Fibroblast of mammary gland (primary cell): Measurements from ENCODE around the gene TMEM123.
A peak's percentile ranks its signal among the peaks of the same experiment; 100 is the strongest.

Experiments
- DNase-seq: peaks from one replicate; pipeline ENCODE4 v3.0.0-alpha.2; 2010; ENCODE audit warnings: low read depth
- H3K4me3 ChIP-seq: 2 replicates; pipeline ENCODE4 v1.5.1; 2011; ENCODE audit warnings: low read depth, mild to moderate bottlenecking, low read length, moderate library complexity; ENCODE audit not compliant: control insufficient read depth
- TF ChIP-seq, protein P1 (sequence below): conservative IDR thresholded peaks from 2 replicates; pipeline ENCODE4 v1.5.1; 2011; ENCODE audit warnings: low read depth, low read length, inconsistent platforms; ENCODE audit not compliant: control insufficient read depth, insufficient read depth

Gene TMEM123

GRCh38 chr11:102347462-102348370 lies 104.8 kb downstream of the TMEM123 start:
- TF ChIP-seq, protein P1, sequence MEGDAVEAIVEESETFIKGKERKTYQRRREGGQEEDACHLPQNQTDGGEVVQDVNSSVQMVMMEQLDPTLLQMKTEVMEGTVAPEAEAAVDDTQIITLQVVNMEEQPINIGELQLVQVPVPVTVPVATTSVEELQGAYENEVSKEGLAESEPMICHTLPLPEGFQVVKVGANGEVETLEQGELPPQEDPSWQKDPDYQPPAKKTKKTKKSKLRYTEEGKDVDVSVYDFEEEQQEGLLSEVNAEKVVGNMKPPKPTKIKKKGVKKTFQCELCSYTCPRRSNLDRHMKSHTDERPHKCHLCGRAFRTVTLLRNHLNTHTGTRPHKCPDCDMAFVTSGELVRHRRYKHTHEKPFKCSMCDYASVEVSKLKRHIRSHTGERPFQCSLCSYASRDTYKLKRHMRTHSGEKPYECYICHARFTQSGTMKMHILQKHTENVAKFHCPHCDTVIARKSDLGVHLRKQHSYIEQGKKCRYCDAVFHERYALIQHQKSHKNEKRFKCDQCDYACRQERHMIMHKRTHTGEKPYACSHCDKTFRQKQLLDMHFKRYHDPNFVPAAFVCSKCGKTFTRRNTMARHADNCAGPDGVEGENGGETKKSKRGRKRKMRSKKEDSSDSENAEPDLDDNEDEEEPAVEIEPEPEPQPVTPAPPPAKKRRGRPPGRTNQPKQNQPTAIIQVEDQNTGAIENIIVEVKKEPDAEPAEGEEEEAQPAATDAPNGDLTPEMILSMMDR, result no peak
- DNase-seq, result peak; percentile 41
- H3K4me3 ChIP-seq, result peak overlapping the region; percentile 87

DNA sequence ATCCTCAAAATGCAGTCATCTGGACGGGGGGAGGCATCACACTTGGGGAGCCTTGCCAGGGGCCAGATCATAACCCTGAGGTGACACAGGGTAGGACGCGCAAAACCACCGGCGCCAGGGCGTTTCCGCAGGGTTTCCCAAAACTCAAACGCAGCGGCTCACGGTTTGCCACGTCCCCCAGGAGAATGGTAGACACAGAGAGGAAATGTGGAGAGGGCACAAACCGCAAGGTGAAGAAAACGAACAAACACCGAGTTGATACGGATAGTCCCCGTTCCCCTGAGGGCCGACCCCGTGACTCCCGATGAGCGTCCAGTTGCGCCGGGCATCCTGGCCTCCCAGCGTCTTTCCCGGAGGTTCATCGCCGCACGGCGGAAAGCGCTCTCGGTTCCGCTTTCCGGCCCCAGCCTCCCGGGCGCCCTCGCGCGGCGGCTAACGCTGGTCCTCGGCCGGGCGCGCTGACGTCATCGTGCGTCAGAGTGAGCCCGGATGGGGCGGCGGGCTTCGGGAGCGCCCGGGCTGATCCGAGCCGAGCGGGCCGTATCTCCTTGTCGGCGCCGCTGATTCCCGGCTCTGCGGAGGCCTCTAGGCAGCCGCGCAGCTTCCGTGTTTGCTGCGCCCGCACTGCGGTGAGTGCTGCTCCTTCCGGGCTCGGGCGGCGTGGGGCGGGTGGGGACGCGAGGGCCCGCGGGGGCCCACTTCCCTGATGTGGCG lies 105.7 kb downstream of the TMEM123 start, which contains the start of gene BIRC2:
TSS of gene BIRC2 (plus strand) at position 467 of the 714 bp plus-strand sequence. CDS start 2,641 bp downstream, outside the sequence.
- DNase-seq, result peak; percentile 87
- H3K4me3 ChIP-seq, result peak within 1 kb of the TSS; percentile 87
- TF ChIP-seq, protein P1, result peak; percentile 41

- DNase-seq, result no peak
- TF ChIP-seq, protein P1, result no peak
These were observed 106.2 kb downstream of the TMEM123 start for GRCh38 chr11:102346456-102346747.

More at GRCh38 chr11:102346456-102346747, 106.2 kb downstream of the TMEM123 start:
- peak overlapping the region; percentile 87 for H3K4me3 ChIP-seq
